ENCODE measurements around the gene MYADML2. TPM values are rescaled to one million over a fixed set of nuclear protein-coding genes. Genes with fewer than 3 reads are reported as not detected.

MYADML2 gene
- total RNA-seq, 2 experiments from 2014 or later = not detected

DNA sequence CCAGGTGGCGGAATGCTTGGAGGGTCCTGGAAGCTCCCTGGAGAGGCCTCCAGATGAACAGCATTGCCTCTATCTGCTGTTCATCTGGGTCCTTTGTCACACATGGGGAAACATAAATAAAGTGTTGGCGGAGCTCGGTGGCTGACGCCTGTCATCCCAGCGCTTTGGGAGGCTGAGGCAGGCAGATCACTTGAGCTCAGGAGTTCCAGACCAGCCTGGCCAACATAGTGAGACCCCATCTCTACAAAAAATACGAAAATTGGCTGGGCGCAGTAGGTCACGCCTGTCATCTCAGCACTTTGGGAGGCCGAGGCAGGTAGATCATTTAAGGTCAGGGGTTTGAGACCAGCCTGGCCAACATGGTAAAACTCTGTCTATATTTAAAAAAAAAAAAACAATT, 2.2 kb downstream of the MYADML2 start:
- DNase-seq = no peak
- Mint-ChIP-seq H3K27ac (no peak overlapping the region), H3K36me3 (ENCODE audit: low read depth) (no peaks in the 10 kb centered on the region), H3K27me3 (no peaks in the 10 kb centered on the region), H3K4me1 (ENCODE audit: low read depth) (no peaks in the 10 kb centered on the region), H3K4me3 (no peak overlapping the region), H3K9me3 (no peaks in the 10 kb centered on the region)
- ChIA-PET POLR2A (interaction anchor here (1.2 kb wide), 1 partner anchor 18 kb away, joined by 3 read pairs; the partner anchor contains the start of gene MAFG), CTCF (interaction anchor here (0.9 to 1.6 kb wide), 2 partner anchors 9 to 261 kb away, joined by 3 read pairs; no protein-coding TSS in a partner anchor)
- TF ChIP-seq, protein P1, sequence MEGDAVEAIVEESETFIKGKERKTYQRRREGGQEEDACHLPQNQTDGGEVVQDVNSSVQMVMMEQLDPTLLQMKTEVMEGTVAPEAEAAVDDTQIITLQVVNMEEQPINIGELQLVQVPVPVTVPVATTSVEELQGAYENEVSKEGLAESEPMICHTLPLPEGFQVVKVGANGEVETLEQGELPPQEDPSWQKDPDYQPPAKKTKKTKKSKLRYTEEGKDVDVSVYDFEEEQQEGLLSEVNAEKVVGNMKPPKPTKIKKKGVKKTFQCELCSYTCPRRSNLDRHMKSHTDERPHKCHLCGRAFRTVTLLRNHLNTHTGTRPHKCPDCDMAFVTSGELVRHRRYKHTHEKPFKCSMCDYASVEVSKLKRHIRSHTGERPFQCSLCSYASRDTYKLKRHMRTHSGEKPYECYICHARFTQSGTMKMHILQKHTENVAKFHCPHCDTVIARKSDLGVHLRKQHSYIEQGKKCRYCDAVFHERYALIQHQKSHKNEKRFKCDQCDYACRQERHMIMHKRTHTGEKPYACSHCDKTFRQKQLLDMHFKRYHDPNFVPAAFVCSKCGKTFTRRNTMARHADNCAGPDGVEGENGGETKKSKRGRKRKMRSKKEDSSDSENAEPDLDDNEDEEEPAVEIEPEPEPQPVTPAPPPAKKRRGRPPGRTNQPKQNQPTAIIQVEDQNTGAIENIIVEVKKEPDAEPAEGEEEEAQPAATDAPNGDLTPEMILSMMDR (IDR thresholded peaks at IDR 0.05) = no peak
- intact Hi-C loops (cut with micrococcal nuclease) = no loop called here
- no peak for ATAC-seq

GRCh38 chr17:81942167-81942553, 4.9 kb downstream of the MYADML2 start:
- Mint-ChIP-seq H3K27ac (no peak overlapping the region), H3K9me3 (no peaks in the 10 kb centered on the region), H3K36me3 (ENCODE audit: low read depth) (no peaks in the 10 kb centered on the region), H3K4me3 (no peak overlapping the region), H3K27me3 (no peaks in the 10 kb centered on the region), H3K4me1 (ENCODE audit: low read depth) (peaks cover 5% of the 10 kb centered on the region)
- TF ChIP-seq, protein P1 (IDR thresholded peaks at IDR 0.05) = no peak
- ChIA-PET POLR2A (interaction anchor here (1.7 kb wide), 1 partner anchor 17 kb away, joined by 3 read pairs; no protein-coding TSS in a partner anchor), CTCF (interaction anchor here (1.0 to 1.4 kb wide), 3 partner anchors 14 to 78 kb away, joined by 3 to 5 read pairs (median 3); no protein-coding TSS in a partner anchor)
- no peak for DNase-seq
- ATAC-seq = no peak
- intact Hi-C loops (cut with micrococcal nuclease) = no loop called here

DNA sequence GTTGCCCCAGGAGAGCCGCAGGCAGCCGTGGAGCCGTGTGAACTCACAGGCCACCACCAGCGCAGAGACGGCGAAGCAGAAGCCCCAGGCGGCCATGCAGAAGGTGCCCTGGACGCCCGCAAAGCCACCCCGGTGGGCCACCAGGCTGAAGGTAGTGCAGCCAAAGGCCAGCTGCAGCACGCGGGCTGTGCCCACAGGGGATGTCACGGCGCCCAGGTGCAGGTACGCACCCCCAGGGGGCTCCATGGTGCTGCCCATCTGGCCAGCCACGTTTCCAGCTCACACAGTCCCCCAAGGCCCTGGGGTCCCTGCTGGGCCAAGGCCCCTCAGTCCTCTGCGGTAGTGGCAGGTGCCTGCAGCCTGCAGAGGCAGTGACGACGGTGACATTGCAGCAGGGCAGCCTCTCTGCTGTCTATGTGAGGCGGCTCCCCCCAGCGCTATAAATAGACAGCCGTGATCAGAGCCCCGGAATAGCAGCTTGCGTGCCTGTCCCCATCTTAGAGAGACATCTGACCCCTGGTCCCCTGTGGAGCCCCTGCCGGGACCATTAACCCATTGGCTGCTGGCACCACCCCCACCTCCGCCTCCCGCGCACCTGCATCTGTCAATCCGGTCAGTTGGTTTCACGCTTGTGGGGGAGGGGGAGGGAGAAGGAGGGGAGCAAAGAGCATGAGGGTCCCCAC, 5.4 kb downstream of the MYADML2 start:
- Mint-ChIP-seq H3K4me1 (ENCODE audit: low read depth) (peaks cover 5% of the 10 kb centered on the region), H3K36me3 (ENCODE audit: low read depth) (peaks cover under 1% of the 10 kb centered on the region), H3K4me3 (no peak overlapping the region), H3K9me3 (no peaks in the 10 kb centered on the region), H3K27me3 (no peaks in the 10 kb centered on the region), H3K27ac (no peak overlapping the region)
- intact Hi-C loops (cut with micrococcal nuclease) = no loop called here
- TF ChIP-seq, protein P1 (IDR thresholded peaks at IDR 0.05) = no peak
- ChIA-PET POLR2A (interaction anchor here (1.7 kb wide), 1 partner anchor 18 kb away, joined by 3 read pairs; no protein-coding TSS in a partner anchor), CTCF (interaction anchor here (1.0 to 2.3 kb wide), 3 partner anchors 18 to 78 kb away, joined by 3 to 6 read pairs (median 5); no protein-coding TSS in a partner anchor)
- DNase-seq (no peak), ATAC-seq (no peak)

DNA sequence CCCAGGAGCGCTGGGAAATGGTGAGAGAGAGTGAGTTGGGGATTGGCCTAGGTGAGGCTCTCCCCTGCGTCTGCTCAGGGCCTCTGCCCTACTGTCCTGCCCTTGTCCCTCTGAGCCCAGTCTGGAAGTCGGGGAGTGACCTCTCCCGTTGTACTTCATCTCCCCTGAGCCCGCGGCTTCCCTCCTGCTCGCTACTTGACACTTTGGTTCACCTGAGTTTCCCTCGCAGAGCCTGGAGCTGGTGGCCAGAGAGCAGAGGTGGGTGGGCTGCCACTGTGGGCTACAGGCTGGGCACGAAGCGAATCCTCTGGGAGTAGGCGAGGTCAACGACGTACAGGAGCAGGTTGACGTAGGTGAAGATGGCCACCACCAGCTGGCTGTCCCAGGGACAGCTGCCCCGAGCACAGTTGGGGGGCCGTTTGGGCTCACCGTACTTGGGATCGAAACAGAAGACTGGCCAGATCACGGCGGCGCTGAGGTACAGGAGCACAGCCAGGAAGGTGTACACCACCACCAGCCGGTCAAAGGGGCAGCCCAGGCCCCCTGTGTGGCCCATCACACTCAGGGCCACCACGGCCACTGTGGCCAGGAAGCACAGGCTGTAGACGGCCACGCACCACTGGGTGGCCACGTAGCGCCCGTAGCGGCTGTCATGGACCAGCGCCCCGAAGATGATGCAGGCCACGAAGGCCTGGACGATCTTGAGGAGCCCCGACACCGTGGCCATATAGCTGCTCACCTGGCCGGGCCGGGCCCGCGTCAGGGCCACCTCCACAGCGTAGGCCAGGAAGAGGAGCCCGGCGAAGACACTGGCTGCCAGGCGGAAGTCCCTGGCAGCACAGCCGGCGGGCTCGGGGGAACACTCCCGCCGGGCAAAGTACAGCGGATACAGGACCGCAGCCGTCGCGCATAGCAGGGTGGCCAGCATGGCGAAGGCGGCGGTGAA, 6.2 kb downstream of the MYADML2 start:
- Mint-ChIP-seq H3K36me3 (ENCODE audit: low read depth) (peaks cover 6% of the 10 kb centered on the region), H3K9me3 (no peaks in the 10 kb centered on the region), H3K27me3 (no peaks in the 10 kb centered on the region), H3K4me3 (no peak overlapping the region), H3K27ac (no peak overlapping the region), H3K4me1 (ENCODE audit: low read depth) (peaks cover 8% of the 10 kb centered on the region)
- POLR2A ChIA-PET = interaction anchor here (1.7 kb wide), 1 partner anchor 19 kb away, joined by 3 read pairs; no protein-coding TSS in a partner anchor
- DNase-seq (no peak), ATAC-seq (no peak)
- TF ChIP-seq, protein P1 (IDR thresholded peaks at IDR 0.05) = no peak
- CTCF ChIA-PET = interaction anchor here (1.2 to 2.3 kb wide), 3 partner anchors 13 to 19 kb away, joined by 3 to 6 read pairs (median 3); no protein-coding TSS in a partner anchor
- intact Hi-C loops (cut with micrococcal nuclease) = no loop called here

Data from activated CD8-positive, alpha-beta T cell treated with anti-CD3 and anti-CD28 coated beads for 36 hours (primary cell).